Measurements from ENCODE around the gene SPACA1. TPM values are rescaled to one million over a fixed set of nuclear protein-coding genes. Genes with fewer than 3 reads are reported as not detected.

Gene SPACA1
- total RNA-seq, 2 donors from 2014 or later: 4.5 TPM; not detected in 1

DNA sequence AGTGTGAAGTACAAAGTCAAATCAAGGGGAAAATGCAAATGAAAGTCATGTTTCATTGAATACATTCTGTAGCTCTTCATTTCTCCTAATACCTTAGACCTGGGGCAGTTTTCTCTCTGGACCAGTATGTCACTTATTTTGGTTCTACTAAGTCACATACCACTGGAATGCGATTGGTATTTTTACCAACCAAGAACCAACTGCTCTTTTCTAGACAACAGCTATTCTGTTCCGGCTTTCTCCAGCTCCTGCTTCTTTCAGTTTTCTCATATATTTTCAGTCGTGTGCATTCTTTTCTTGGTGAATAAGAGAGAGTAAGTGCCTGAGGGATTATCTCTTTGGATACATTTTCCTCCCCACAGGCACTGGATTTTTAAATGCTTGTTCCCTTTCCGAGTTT is 39.2 kb upstream of the SPACA1 start:
- H3K4me3 ChIP-seq: no peak overlapping the region
- intact Hi-C loops (cut with DNase I): no loop called here
- H3K27me3 ChIP-seq (replicated peaks; ENCODE audit: insufficient read depth): no peaks in the 10 kb centered on the region
- TF ChIP-seq POLR2A (IDR thresholded peaks at IDR 0.05): no peak
- TF ChIP-seq POLR2AphosphoS5 (IDR thresholded peaks at IDR 0.05): no peak
- no peak for TF ChIP-seq CTCF (IDR thresholded peaks at IDR 0.05)
- 32% methylated on average over 4 of the region's 4 CpGs for WGBS
- no peak overlapping the region for H3K27ac ChIP-seq
- no peaks in the 10 kb centered on the region for H3K9me3 ChIP-seq
- H3K4me1 ChIP-seq (replicated peaks): no peaks in the 10 kb centered on the region
- DNase-seq (ENCODE audit: low spot score): no peak
- H3K36me3 ChIP-seq: no peaks in the 10 kb centered on the region

GRCh38 chr6:88008831-88009231 is 38.8 kb upstream of the SPACA1 start:
- TF ChIP-seq POLR2A (IDR thresholded peaks at IDR 0.05) (no peak), POLR2AphosphoS5 (IDR thresholded peaks at IDR 0.05) (no peak), CTCF (IDR thresholded peaks at IDR 0.05) (no peak)
- WGBS: 9% methylated on average over 2 of the region's 2 CpGs
- Histone ChIP-seq H3K36me3 (no peaks in the 10 kb centered on the region), H3K27ac (no peak overlapping the region), H3K4me1 (replicated peaks) (no peaks in the 10 kb centered on the region), H3K9me3 (no peaks in the 10 kb centered on the region), H3K4me3 (no peak overlapping the region), H3K27me3 (replicated peaks; ENCODE audit: insufficient read depth) (no peaks in the 10 kb centered on the region)
- no peak for DNase-seq (ENCODE audit: low spot score)
- intact Hi-C loops (cut with DNase I): no loop called here

DNA sequence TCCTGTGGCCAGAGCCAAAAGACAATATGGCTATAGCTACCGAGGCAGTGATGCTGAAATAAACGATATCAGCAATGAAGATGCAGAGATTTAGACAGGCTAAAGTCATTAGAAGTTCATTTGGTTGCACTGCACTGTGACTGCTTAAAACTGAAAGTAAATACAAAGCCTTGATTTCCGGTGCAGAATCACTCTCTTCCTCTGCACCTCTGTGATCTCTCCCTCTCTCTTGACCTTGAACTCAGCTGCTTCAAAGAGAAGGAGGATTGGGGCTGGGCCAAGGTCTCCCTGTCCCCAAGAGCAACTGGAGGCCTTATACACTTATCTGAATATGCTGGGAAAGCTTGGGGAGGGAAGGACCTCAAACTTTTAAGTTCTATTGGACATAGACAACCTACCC is 34.6 kb upstream of the SPACA1 start:
- Histone ChIP-seq H3K9me3 (no peaks in the 10 kb centered on the region), H3K27ac (no peak overlapping the region), H3K27me3 (replicated peaks; ENCODE audit: insufficient read depth) (no peaks in the 10 kb centered on the region), H3K4me1 (replicated peaks) (no peaks in the 10 kb centered on the region), H3K4me3 (no peak overlapping the region), H3K36me3 (no peaks in the 10 kb centered on the region)
- intact Hi-C loops (cut with DNase I): no loop called here
- DNase-seq (ENCODE audit: low spot score): no peak
- no peak for TF ChIP-seq POLR2A (IDR thresholded peaks at IDR 0.05)
- WGBS: 55% methylated on average over 3 of the region's 3 CpGs

- TF ChIP-seq POLR2A (IDR thresholded peaks at IDR 0.05) (no peak), CTCF (IDR thresholded peaks at IDR 0.05) (no peak), POLR2AphosphoS5 (IDR thresholded peaks at IDR 0.05) (no peak)
- H3K4me3 ChIP-seq: no peak overlapping the region
- intact Hi-C loops (cut with DNase I): no loop called here
- 80% methylated on average over 2 of the region's 2 CpGs for WGBS
- DNase-seq (ENCODE audit: low spot score): no peak
- no peaks in the 10 kb centered on the region for H3K9me3 ChIP-seq
- no peaks in the 10 kb centered on the region for H3K36me3 ChIP-seq
- no peak overlapping the region for H3K27ac ChIP-seq
- no peaks in the 10 kb centered on the region for H3K27me3 ChIP-seq (replicated peaks; ENCODE audit: insufficient read depth)
- H3K4me1 ChIP-seq (replicated peaks): no peaks in the 10 kb centered on the region
Measured at GRCh38 chr6:88013554-88013953, 34.1 kb upstream of the SPACA1 start.

GRCh38 chr6:88020439-88020838 is 27.2 kb upstream of the SPACA1 start:
- Histone ChIP-seq H3K36me3 (no peaks in the 10 kb centered on the region), H3K9me3 (no peaks in the 10 kb centered on the region), H3K4me3 (no peak overlapping the region), H3K27ac (no peak overlapping the region), H3K4me1 (replicated peaks) (no peaks in the 10 kb centered on the region), H3K27me3 (replicated peaks; ENCODE audit: insufficient read depth) (no peaks in the 10 kb centered on the region)
- WGBS: 75% methylated on average over 6 of the region's 6 CpGs
- DNase-seq (ENCODE audit: low spot score): no peak
- no peak for TF ChIP-seq POLR2A (IDR thresholded peaks at IDR 0.05)
- TF ChIP-seq CTCF (IDR thresholded peaks at IDR 0.05): no peak
- no peak for TF ChIP-seq POLR2AphosphoS5 (IDR thresholded peaks at IDR 0.05)
- intact Hi-C loops (cut with DNase I): no loop called here
